Measurements from ENCODE around the gene LCA5L.

Gene LCA5L

DNA sequence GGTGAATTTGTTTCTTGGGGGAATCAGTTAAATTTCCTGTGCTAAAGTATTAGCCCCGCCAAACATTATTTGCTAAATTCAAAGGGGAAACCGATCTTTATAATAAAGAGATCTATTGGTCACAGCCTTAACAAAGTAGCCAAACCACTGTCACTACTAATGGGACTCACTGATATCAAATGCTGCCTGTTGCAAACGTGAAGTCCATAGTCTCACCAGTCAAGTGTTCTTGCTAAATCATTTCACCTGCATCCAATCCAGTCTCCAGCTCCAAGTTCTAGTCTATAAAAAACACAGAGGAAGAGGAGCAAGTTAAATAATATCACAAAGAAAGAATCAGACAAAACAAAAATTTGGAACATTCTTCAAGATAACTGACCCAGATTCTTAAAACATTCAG, 36.3 kb upstream of the LCA5L start:
- Histone ChIP-seq H3K27ac (ENCODE audit: poor library complexity, severe bottlenecking) (no peak overlapping the region), H3K9me3 (ENCODE audit: severe bottlenecking) (no peaks in the 10 kb centered on the region), H3K4me1 (ENCODE audit: insufficient read depth, poor library complexity, severe bottlenecking) (no peaks in the 10 kb centered on the region), H3K4me3 (ENCODE audit: severe bottlenecking) (no peak overlapping the region), H3K27me3 (ENCODE audit: insufficient read depth, poor library complexity, severe bottlenecking) (peaks cover 4% of the 10 kb centered on the region), H3K36me3 (ENCODE audit: low read depth) (no peaks in the 10 kb centered on the region)
- DNase-seq (ENCODE audit: low spot score), result no peak
- TF ChIP-seq, protein P1, sequence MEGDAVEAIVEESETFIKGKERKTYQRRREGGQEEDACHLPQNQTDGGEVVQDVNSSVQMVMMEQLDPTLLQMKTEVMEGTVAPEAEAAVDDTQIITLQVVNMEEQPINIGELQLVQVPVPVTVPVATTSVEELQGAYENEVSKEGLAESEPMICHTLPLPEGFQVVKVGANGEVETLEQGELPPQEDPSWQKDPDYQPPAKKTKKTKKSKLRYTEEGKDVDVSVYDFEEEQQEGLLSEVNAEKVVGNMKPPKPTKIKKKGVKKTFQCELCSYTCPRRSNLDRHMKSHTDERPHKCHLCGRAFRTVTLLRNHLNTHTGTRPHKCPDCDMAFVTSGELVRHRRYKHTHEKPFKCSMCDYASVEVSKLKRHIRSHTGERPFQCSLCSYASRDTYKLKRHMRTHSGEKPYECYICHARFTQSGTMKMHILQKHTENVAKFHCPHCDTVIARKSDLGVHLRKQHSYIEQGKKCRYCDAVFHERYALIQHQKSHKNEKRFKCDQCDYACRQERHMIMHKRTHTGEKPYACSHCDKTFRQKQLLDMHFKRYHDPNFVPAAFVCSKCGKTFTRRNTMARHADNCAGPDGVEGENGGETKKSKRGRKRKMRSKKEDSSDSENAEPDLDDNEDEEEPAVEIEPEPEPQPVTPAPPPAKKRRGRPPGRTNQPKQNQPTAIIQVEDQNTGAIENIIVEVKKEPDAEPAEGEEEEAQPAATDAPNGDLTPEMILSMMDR (IDR thresholded peaks at IDR 0.05; ENCODE audit: poor library complexity, severe bottlenecking), result no peak
- ATAC-seq (ENCODE audit: low read depth), result no peak

DNA sequence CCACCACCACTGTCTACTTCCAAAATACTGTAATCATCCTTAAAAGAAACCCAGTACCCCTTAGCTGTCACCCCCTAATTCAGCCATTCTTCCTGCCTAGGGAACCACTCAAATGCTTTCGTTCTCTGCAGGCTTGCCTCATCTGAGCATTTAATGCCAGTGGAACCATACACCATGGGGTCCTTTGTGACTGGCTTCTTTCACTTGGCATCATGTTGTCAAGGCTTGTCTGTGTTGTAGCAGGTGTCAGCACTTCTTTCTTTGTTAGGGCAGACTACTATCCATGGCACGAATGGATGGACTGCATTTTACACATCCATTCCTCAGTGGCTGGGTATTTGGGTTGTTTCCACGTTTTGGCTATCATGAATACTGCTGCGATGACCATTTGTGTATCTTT, 34.7 kb upstream of the LCA5L start:
- no peaks in the 10 kb centered on the region for H3K36me3 ChIP-seq (ENCODE audit: low read depth)
- peaks cover 4% of the 10 kb centered on the region for H3K27me3 ChIP-seq (ENCODE audit: insufficient read depth, poor library complexity, severe bottlenecking)
- H3K9me3 ChIP-seq (ENCODE audit: severe bottlenecking), result no peaks in the 10 kb centered on the region
- no peak overlapping the region for H3K4me3 ChIP-seq (ENCODE audit: severe bottlenecking)
- DNase-seq (ENCODE audit: low spot score) (no peak), ATAC-seq (ENCODE audit: low read depth) (no peak)
- TF ChIP-seq, protein P1 (IDR thresholded peaks at IDR 0.05; ENCODE audit: poor library complexity, severe bottlenecking), result no peak
- no peaks in the 10 kb centered on the region for H3K4me1 ChIP-seq (ENCODE audit: insufficient read depth, poor library complexity, severe bottlenecking)
- H3K27ac ChIP-seq (ENCODE audit: poor library complexity, severe bottlenecking), result no peak overlapping the region

DNA sequence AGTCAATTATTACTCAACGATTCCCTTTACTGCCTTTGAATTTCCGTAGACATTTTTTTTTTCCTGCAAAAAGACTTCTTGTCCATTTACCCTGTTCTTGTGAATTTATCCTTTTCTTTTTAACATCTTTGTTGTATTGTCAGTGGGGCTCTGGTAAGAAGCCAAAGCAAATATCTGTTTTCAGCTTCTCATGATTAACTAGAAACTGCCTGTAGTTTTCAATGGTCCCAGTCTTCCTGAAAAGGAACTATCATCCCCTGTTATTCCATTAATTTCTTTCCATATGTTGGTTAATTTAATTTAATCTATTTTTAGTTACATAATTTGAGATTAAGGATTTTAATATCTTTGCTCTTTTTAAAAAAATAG, 34.2 kb upstream of the LCA5L start:
- Histone ChIP-seq H3K27me3 (ENCODE audit: insufficient read depth, poor library complexity, severe bottlenecking) (peaks cover 4% of the 10 kb centered on the region), H3K27ac (ENCODE audit: poor library complexity, severe bottlenecking) (no peak overlapping the region), H3K4me3 (ENCODE audit: severe bottlenecking) (no peak overlapping the region), H3K36me3 (ENCODE audit: low read depth) (no peaks in the 10 kb centered on the region), H3K4me1 (ENCODE audit: insufficient read depth, poor library complexity, severe bottlenecking) (no peaks in the 10 kb centered on the region), H3K9me3 (ENCODE audit: severe bottlenecking) (no peaks in the 10 kb centered on the region)
- DNase-seq (ENCODE audit: low spot score) (no peak), ATAC-seq (ENCODE audit: low read depth) (no peak)
- TF ChIP-seq, protein P1 (IDR thresholded peaks at IDR 0.05; ENCODE audit: poor library complexity, severe bottlenecking), result no peak

DNA sequence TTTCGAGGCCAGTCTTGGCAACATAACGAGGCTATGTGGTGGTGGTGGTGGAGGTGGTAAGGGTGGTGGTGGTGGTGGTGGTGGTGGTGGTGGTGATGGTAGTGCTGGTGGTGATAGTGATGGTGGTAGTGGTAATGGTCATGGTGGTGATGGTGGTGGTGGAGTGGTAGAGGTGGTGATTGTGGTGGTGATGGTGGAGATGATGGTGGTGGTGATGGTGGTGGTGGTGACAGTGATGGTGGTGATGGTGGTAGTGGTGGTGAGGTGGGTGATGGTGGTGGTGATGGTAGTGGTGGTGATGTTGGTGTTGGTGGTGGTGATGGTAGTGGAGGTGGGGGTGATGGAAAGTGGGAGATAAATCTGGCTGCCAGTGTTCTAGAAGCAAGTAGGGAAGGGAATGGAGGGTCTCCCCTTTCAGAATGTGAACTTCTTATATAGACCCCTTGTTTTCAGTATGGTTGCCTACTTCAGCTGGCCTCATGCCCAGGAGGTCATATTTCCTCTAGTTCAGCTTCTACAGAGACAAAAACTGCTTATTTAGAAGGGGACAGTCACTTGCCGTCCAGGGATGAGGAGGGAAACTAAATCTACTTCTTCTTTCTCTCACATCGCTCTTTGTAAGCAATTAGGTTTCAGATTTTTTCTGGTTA, 33.7 kb upstream of the LCA5L start:
- TF ChIP-seq, protein P1 (IDR thresholded peaks at IDR 0.05; ENCODE audit: poor library complexity, severe bottlenecking), result no peak
- no peak for DNase-seq (ENCODE audit: low spot score)
- Histone ChIP-seq H3K36me3 (ENCODE audit: low read depth) (no peaks in the 10 kb centered on the region), H3K27ac (ENCODE audit: poor library complexity, severe bottlenecking) (no peak overlapping the region), H3K4me1 (ENCODE audit: insufficient read depth, poor library complexity, severe bottlenecking) (no peaks in the 10 kb centered on the region), H3K4me3 (ENCODE audit: severe bottlenecking) (no peak overlapping the region), H3K27me3 (ENCODE audit: insufficient read depth, poor library complexity, severe bottlenecking) (peaks cover 4% of the 10 kb centered on the region), H3K9me3 (ENCODE audit: severe bottlenecking) (no peaks in the 10 kb centered on the region)
- ATAC-seq (ENCODE audit: low read depth), result no peak

DNA sequence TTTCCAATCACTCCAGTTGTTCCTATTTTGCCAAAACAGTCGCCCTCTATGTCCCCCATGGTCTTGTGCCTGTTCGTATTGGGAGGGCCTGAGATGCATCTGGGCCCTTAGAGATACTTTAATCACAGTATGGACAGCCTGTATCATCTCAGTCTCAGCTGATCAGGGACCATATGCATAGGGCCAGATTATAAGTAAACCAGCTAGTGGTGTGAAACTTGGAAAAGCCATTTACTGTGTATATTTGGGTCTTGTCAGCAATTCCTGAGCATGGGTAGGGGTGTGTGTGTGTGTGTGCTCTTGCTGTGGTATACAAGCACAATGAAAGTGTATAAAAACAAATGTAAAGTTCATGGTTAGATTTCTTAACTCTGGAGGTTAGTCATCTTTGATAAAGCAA, 29.0 kb upstream of the LCA5L start:
- TF ChIP-seq, protein P1 (IDR thresholded peaks at IDR 0.05; ENCODE audit: poor library complexity, severe bottlenecking), result no peak
- Histone ChIP-seq H3K4me3 (ENCODE audit: severe bottlenecking) (no peak overlapping the region), H3K27ac (ENCODE audit: poor library complexity, severe bottlenecking) (no peak overlapping the region), H3K36me3 (ENCODE audit: low read depth) (no peaks in the 10 kb centered on the region), H3K4me1 (ENCODE audit: insufficient read depth, poor library complexity, severe bottlenecking) (no peaks in the 10 kb centered on the region), H3K27me3 (ENCODE audit: insufficient read depth, poor library complexity, severe bottlenecking) (peaks cover 4% of the 10 kb centered on the region), H3K9me3 (ENCODE audit: severe bottlenecking) (no peaks in the 10 kb centered on the region)
- ATAC-seq (ENCODE audit: low read depth) (no peak), DNase-seq (ENCODE audit: low spot score) (no peak)

Data from RWPE2 (cell line).